Heart left ventricle (tissue), 16 donors: ENCODE data around the gene PPP1R37. TPM values are rescaled to one million over a fixed set of nuclear protein-coding genes. Genes with fewer than 3 reads are reported as not detected.

Experiments
- ATAC-seq, 4 donors: fragments of 200-7000 bp; cut with Tn5 transposase; one replicate each; pipeline ENCODE4 v1.9.1; 2020 to 2022; ENCODE audit warnings: moderate library complexity in 4 of 4, mild to moderate bottlenecking in 3 of 4, moderate number of reproducible peaks in 1 of 4
- DNase-seq, 5 donors: peaks; one replicate each; pipeline ENCODE4 v3.0.0-alpha.2; 2020
- H3K27ac ChIP-seq, 12 donors: fragments of 200-600 bp; sonication (generic) in 4 of 12; one replicate each; pipeline versions ENCODE4 v1.5.0 to v1.8.0; 2016 to 2022; ENCODE audit warnings: mild to moderate bottlenecking in 2 of 12
- H3K27me3 ChIP-seq, 9 donors: fragments of 200-600 bp; sonication (generic) in 2 of 9; one replicate each; pipeline versions ENCODE4 v1.5.1 to v1.8.0; 2016 to 2022; ENCODE audit warnings: mild to moderate bottlenecking in 3 of 9
- H3K36me3 ChIP-seq, 9 donors: fragments of 200-600 bp; sonication (generic) in 2 of 9; one replicate each; pipeline versions ENCODE4 v1.5.0 to v1.8.0; 2018 to 2022; ENCODE audit warnings: mild to moderate bottlenecking in 2 of 9
- H3K4me1 ChIP-seq, 12 donors: fragments of 200-600 bp; sonication (generic) in 4 of 12; one replicate each; pipeline versions ENCODE4 v1.5.0 to v1.8.0; 2016 to 2022; ENCODE audit warnings: mild to moderate bottlenecking in 3 of 12
- H3K4me3 ChIP-seq, 12 donors: fragments of 200-600 bp; sonication (generic) in 4 of 12; one replicate each; pipeline versions ENCODE4 v1.5.0 to v1.8.0; 2017 to 2022; ENCODE audit warnings: mild to moderate bottlenecking in 9 of 12, moderate library complexity in 4 of 12
- H3K9me3 ChIP-seq, 12 donors: fragments of 200-600 bp; sonication (generic) in 4 of 12; one replicate each; pipeline versions ENCODE4 v1.5.0 to v1.8.0; 2016 to 2022; ENCODE audit warnings: mild to moderate bottlenecking in 1 of 12
- POLR2A ChIP-seq, 2 donors: fragments of 450-650 bp; IDR thresholded peaks; one replicate each; pipeline ENCODE4 v1.6.1; 2017; ENCODE audit warnings: antibody characterized with exemption in 2 of 2, mild to moderate bottlenecking in 2 of 2, moderate library complexity in 2 of 2
- WGBS, 4 donors: extraction: QIAGEN DNeasy Blood & Tissue Kit in 2 of 4; methylation state at CpG; one replicate each; pipeline versions ENCODE4 v1.1.5 to v1.1.7; 2013 to 2018; 5-methylcytosine and 5-hydroxymethylcytosine counted together
- intact Hi-C, 10 donors: fragments of 100-400 bp; cut with DNase I; formaldehyde crosslinking; loops; one replicate each; pipeline versions ENCODE4 v1.11.1 to v1.14.2; 2022
- polyA plus RNA-seq, 2 donors: library from polyadenylated mRNA; stranded (reverse); fragments of 200-250 nt; gene quantifications; one replicate each; pipeline ENCODE4 v1.2.3, GENCODE V29; 2013
- total RNA-seq, 9 donors: library from RNA; depleted of rRNA in 2 of 9; stranded (reverse); fragments of >200 nt in 2 of 9; fragmentation: NEBNext Ultra II Directional in 3 of 9; extraction: Animal tissue kit (Norgen Biotek cat#: 25700) in 3 of 9; gene quantifications; one replicate each; pipeline versions ENCODE4 v1.1.0 to v1.2.4, GENCODE V29; 2016 to 2023
- TF ChIP-seq, protein P1 (sequence below), 12 donors: fragments of 200-600 bp; sonication (generic) in 4 of 12; IDR thresholded peaks; one replicate each; pipeline versions ENCODE4 v1.5.0 to v1.8.0; 2018 to 2022; ENCODE audit warnings: antibody characterized with exemption in 12 of 12, mild to moderate bottlenecking in 5 of 12
- donor health status: ischemic (EF 13 %, LVEDD 7.1; RV severe dilation, severe dysfunction).
- donor health status: healthy with polysubstance abuse.
- donor health status: DM: no; HTN: yes; CAD: no.
- donor health status: DM: no; HTN: no; CAD: no.
- donor health status: ischemic (EF 25% LVEDD 6.9; RV normal size, moderate dysfunction).
- donor health status: ischemic (EF 25% LVEDD 5.7; RV mildly dilated, moderate dysfunction).
- donor health status: healthy.
- donor health status: DM: yes; HTN: yes; CAD: no.
- donor health status: ischemic (EF 35%, LVEDD 5.7; RV mildly dilated, moderate dysfunction).
- donor health status: nonischemic (EF 11% LVEDD 7.7; RV severe dilation, severe dysfunction).
- donor health status: DM: yes; HTN: yes; CAD: no.
- donor health status: PGD.
- donor health status: ischemic (EF 29% LVEDD 5.4; RV normal size, mild dysfunction).
- donor health status: nonischemic (EF 23%, LVEDD 6.1; RV moderate dilation, normal function).

Gene PPP1R37
- total and polyA plus RNA-seq, 11 donors: 16.0 to 33.7 (median 18.9) TPM

DNA sequence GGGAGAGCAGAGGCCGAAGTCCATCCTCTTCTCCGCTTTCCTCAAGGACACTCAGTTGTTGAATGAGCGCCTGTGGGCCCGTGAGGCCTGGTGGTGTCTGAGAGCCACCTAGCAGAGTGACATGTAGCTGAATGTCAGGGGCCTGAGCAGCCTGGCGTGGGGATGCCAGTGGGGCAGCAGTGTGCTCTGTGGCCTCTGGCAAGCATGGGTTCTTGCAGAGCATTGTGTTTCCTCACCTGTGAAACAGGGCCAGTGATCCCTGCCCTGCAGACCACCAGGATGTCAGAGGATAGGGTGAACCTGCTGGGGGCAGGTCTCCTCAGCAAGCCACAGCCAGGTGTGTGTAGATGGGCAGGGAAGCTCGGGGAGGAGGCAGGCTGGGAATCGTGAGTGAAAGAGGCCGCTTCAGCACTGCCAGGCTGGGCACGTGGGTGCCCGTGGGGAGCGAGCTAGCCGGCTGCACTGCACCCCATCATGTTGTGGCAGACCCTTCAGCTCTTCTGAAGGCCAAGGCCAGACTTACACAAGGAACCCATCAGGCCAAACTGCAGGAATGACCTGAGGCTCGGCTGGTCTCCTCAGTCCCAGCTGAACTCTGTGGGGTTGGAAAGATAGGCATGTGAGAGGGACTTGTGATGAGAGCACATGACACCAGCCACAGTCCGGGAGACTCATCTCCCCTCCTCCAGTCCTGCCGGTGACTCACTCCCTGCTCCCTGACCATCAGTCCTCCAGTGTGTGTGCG lies 5.0 kb downstream of the PPP1R37 start:
- intact Hi-C loops: loop anchor here in 1 of 10 donors (10.0 kb wide), 1 partner anchor 77 kb away; the partner anchor contains the start of genes BLOC1S3 and TRAPPC6A
- TF ChIP-seq POLR2A (IDR thresholded peaks at IDR 0.05): no peak
- TF ChIP-seq, protein P1, sequence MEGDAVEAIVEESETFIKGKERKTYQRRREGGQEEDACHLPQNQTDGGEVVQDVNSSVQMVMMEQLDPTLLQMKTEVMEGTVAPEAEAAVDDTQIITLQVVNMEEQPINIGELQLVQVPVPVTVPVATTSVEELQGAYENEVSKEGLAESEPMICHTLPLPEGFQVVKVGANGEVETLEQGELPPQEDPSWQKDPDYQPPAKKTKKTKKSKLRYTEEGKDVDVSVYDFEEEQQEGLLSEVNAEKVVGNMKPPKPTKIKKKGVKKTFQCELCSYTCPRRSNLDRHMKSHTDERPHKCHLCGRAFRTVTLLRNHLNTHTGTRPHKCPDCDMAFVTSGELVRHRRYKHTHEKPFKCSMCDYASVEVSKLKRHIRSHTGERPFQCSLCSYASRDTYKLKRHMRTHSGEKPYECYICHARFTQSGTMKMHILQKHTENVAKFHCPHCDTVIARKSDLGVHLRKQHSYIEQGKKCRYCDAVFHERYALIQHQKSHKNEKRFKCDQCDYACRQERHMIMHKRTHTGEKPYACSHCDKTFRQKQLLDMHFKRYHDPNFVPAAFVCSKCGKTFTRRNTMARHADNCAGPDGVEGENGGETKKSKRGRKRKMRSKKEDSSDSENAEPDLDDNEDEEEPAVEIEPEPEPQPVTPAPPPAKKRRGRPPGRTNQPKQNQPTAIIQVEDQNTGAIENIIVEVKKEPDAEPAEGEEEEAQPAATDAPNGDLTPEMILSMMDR (IDR thresholded peaks at IDR 0.05): no peak
- H3K9me3 ChIP-seq: no peaks in the 10 kb centered on the region
- peak in 2 of 5 donors; percentile 56 to 78 for DNase-seq
- peak overlapping the region in 9 of 12 donors; percentile 14 to 75 (median 57) for H3K27ac ChIP-seq
- H3K4me3 ChIP-seq: no peak overlapping the region
- H3K36me3 ChIP-seq: no peaks in the 10 kb centered on the region
- H3K27me3 ChIP-seq: no peaks in the 10 kb centered on the region
- peaks cover 13 to 89% (median 72%) of the 10 kb centered on the region in 12 donors for H3K4me1 ChIP-seq
- peak; percentile 48 to 78 (median 71) for ATAC-seq
- 47 to 61% (median 57%) methylated on average over 9 to 16 of the region's 16 CpGs for WGBS, 4 donors

- H3K4me3 ChIP-seq: peak overlapping the region in 2 of 12 donors; percentile 2 to 4
- WGBS, 4 donors: 32 to 47% (median 35%) methylated on average over 15 of the region's 15 CpGs
- ATAC-seq (peak; percentile 21 to 61 (median 30)), DNase-seq (peak in 4 of 5 donors; percentile 37 to 58 (median 50))
- H3K9me3 ChIP-seq: no peaks in the 10 kb centered on the region
- H3K4me1 ChIP-seq: peaks cover 13 to 94% (median 77%) of the 10 kb centered on the region in 12 donors
- H3K27me3 ChIP-seq: no peaks in the 10 kb centered on the region
- intact Hi-C loops: loop anchor here in 1 of 10 donors (10.0 kb wide), 1 partner anchor 76 kb away; the partner anchor contains the start of genes BLOC1S3 and TRAPPC6A
- no peak for TF ChIP-seq POLR2A (IDR thresholded peaks at IDR 0.05)
- TF ChIP-seq, protein P1 (IDR thresholded peaks at IDR 0.05): no peak
- H3K27ac ChIP-seq: peak overlapping the region in 10 of 12 donors; percentile 14 to 67 (median 49)
- H3K36me3 ChIP-seq: no peaks in the 10 kb centered on the region
Observed at GRCh38 chr19:45098521-45099466, 5.8 kb downstream of the PPP1R37 start.

DNA sequence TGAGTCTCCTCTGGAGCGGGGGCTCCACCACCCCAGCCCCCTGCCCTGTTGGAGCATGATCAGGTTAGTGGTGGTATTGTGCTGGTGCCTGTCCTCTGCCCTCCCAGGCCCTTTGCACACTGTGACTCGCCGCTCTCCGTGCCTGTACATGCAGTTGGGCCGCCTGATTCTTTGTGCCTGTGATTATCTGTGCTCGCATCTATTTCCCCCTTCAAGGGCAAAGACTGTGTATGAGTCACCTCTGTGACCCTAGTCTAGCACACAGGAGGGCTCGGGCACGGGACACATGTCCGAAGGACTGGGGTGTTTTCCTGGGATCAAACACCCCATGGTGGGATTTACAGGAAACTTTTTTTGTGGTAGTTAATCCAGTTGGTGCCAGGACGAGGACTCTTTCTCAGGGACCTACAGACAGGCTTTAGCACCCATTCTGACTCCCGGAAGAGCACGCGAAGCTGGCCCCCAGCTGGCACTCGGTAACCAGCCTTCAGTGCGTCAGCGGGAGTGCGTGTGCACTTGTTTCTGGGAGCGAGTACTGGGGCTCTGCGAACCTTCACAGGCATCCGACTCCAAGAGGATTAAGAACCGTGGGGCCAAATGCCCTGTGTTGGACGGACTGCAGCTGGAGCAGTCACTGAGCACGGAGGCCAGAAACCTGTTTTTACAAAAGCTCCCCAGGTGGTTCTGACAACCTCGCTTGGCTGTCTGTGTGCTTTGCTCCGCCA lies 6.7 kb downstream of the PPP1R37 start:
- no peak overlapping the region for H3K4me3 ChIP-seq
- no peaks in the 10 kb centered on the region for H3K9me3 ChIP-seq
- peak in 1 of 5 donors; percentile 51 for DNase-seq
- peak overlapping the region in 9 of 12 donors; percentile 12 to 67 (median 48) for H3K27ac ChIP-seq
- H3K4me1 ChIP-seq: peaks cover 6 to 94% (median 76%) of the 10 kb centered on the region in 12 donors
- intact Hi-C loops: loop anchor here in 1 of 10 donors (10.0 kb wide), 2 partner anchors 75 to 145 kb away; partner anchors contain the start of genes BLOC1S3, EXOC3L2 and TRAPPC6A
- TF ChIP-seq, protein P1 (IDR thresholded peaks at IDR 0.05): no peak
- no peak for TF ChIP-seq POLR2A (IDR thresholded peaks at IDR 0.05)
- peak in 3 of 4 donors; percentile 19 to 39 (median 25) for ATAC-seq
- H3K27me3 ChIP-seq: no peaks in the 10 kb centered on the region
- no peaks in the 10 kb centered on the region for H3K36me3 ChIP-seq
- WGBS, 4 donors: 74 to 91% (median 78%) methylated on average over 21 to 25 of the region's 25 CpGs
